Measurements from ENCODE around the gene PSMD6.

The PSMD6 gene

DNA sequence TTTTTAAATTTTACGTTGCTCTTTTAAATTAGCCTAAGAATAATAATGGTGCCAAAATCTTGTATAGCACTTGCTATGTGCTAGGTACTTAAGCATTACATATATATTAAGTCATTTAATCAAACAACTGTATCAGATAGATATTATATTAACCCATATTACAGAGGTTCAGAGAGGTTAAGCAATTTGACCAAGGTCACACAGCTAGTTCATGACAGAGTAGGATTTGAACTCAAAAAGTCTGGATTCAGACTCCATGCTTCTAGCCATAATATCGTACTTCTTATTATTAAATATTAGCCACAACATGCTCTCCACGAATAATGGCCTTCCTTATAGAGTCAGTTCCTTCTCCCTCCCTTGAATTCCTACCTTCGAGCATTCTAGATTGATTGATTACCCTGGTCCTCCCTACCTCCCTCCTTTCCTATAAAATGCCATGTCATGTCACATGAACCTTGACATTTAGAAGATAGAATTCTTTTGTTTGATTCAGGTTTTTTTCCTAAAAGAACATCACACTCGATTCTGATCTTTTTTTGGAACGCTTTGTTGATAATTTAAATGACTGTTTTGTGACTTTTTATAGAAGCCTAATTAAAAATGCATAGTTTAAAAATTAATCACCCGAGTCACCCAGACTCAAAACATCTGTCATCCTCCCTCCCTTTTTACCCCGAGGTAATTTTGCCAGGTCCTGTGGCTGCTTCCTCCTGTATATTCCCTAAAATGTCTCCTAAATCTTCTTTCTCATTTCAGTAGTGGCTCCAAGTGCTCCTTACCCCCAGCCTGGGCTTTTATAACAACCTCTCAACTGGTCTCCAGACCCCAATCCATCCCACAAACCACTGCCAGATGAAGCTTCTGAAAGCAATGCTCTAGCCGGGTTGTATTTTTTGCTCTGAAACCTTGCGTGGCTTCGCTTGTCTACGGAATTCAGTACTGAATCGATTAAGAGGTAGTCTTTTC, 8.5 kb upstream of the PSMD6 start:
- FAIRE-seq, result no peak
- no peak for DNase-seq (ENCODE audit: insufficient read length, low spot score)

DNA sequence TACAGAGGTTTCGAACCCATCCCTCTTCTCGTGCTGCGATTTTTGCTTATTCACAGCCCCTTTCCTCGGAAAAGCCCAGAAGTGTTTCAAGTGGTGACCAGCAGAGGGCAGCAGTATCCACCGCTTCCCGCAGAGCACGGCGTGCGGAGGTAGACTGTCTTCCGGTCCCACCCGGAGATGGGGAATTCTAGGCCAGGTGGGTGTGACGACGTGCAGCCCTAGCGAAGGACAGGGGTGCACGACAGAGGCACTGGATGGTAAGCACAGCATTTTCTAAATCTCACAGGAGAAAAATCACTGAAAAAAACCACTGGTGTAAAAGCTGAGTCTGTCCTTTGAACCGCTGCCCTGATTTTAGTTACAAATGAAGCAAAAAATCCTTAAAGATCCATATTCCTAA, 7.4 kb upstream of the PSMD6 start:
- FAIRE-seq (peak; percentile 94), DNase-seq (ENCODE audit: insufficient read length, low spot score) (peak; percentile 64)
- no peak for TF ChIP-seq POLR2A (IDR thresholded peaks at IDR 0.05; ENCODE audit: low read depth, low read length)

More for the DNA sequence above, 8.5 kb upstream of the PSMD6 start:
- no peak for TF ChIP-seq POLR2A (IDR thresholded peaks at IDR 0.05; ENCODE audit: low read depth, low read length)

DNA sequence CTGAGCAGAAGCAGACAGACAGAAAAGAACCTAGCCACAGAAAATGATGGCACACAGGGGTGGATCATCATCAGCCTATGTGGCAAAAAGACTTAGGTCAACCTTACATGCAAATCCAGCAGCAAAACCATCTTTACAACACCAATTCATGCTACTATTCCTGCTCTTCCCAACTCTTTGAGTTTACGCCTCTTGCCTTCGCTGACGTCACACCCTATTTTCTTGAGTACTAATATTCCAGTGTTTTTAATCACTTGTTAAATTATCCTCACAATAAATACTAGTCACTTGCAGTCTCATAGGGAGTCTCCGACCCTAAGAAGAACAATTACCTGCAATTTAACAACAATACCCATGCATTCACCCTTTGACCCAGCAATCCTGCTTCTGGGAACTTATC, 6.0 kb upstream of the PSMD6 start:
- no peak for TF ChIP-seq POLR2A (IDR thresholded peaks at IDR 0.05; ENCODE audit: low read depth, low read length)
- no peak for FAIRE-seq
- DNase-seq (ENCODE audit: insufficient read length, low spot score), result no peak

DNA sequence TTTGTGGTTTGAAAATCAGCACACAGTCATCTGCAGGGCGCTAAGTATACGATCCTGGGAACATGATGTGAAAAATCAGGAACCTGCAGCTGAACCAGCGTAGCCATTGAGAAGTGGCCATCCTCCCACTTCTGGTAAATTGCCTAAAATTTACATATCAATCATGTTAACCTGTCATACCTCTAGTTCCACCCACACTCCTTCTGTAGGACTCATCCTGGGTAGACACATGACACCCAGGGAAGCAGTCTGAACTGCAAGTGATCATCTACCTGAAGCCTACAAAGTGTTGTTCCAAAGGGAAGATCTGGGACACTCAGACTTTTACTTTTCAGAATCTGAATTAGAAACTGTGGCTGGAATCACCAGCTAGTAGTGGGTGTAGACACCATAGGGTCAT, 5.5 kb upstream of the PSMD6 start:
- FAIRE-seq, result no peak
- no peak for TF ChIP-seq POLR2A (IDR thresholded peaks at IDR 0.05; ENCODE audit: low read depth, low read length)
- no peak for DNase-seq (ENCODE audit: insufficient read length, low spot score)

DNA sequence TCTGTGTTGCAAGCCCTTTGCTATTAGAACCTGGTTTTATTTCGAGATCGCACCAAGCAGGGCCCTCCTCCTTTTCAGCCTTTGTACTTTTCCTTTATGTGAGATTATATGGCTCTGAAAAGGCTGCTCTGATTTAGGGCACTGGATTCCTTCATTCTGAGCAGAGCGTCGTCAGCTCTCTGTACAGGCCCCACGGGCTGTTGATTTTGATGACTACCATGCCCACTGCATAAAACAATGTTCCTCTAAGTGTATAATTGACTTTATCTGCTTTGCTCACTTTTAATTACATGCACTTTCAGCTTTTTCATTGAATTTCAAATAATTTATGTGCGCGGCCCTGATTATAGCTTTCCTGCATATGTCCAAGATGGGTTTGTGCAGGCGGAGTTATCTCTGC, 4.4 kb upstream of the PSMD6 start:
- FAIRE-seq (no peak), DNase-seq (ENCODE audit: insufficient read length, low spot score) (no peak)
- no peak for TF ChIP-seq POLR2A (IDR thresholded peaks at IDR 0.05; ENCODE audit: low read depth, low read length)

DNA sequence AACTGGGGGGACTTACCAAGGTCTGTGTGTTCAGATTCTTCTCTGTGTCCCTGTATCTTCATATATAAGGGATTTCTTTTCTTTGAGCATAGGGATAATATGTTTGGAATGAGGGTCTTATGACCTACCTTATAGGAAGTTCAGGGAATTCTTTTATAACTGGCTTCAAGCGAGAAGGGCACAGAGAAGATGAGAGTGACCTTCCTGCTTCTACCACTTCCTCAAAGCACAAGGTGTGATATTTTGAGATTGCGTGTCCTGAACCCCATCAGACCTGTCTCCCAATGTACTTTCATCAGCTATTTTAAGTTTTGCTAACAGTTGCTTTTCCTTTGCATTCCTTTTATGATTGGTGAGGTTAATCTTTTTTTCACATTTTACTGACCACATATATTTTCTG, 3.1 kb upstream of the PSMD6 start:
- no peak for DNase-seq (ENCODE audit: insufficient read length, low spot score)
- TF ChIP-seq POLR2A (IDR thresholded peaks at IDR 0.05; ENCODE audit: low read depth, low read length), result no peak
- no peak for FAIRE-seq

DNA sequence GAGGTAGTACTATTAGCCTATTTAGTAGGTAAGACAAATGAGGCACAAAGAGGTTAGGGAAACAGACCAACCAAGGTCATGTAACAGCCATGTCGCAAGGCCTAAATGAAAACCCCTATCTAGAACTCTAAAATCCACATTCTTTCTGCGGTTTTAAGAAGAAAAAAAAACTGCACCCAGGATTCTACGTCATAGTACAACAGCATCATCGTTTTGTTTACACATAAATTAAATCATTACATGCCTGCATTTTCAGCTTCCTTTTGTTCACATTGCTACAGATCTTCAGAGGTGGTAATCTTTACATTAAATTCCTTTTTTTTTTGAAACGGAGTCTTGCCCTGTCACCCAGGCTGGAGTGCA, 548 bp upstream of the PSMD6 start:
- TF ChIP-seq POLR2A (IDR thresholded peaks at IDR 0.05; ENCODE audit: low read depth, low read length), result no peak
- no peak for FAIRE-seq
- DNase-seq (ENCODE audit: insufficient read length, low spot score), result no peak

DNA sequence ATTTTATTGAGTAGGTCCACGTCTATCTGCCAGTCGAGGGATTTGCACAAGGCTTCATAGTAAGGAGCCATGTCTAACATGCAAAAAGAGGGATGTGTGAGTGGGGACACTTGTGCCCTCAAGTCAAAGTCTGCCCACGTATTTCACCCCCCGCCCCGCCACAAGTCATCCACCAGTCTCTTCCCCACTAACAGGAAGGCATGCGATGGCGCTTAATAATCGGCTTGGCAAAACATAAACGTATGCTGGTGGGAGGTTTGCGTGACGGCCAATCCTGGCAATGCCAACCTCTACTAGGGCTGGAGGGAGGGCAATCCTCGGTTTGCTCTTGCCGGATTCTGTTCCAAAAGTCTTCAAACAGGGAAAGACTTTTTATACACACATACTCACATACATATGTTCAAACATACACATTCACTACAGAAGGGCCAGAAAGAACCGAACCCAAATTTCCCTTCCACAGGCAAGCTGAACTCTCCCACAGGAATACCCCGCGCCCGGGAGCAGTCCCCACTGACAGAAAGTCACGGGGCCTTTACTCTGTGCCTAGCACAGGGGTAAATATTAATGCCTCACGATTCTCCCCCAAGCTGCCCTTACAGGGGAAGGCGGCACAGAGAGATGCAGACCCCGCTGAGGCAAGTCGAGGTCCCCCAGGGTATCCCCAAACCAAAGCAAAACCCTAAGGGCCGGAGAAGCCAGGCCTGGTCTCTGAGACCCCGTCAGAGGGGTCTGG, 675 bp downstream of the PSMD6 start:
- DNase-seq (ENCODE audit: insufficient read length, low spot score) (no peak), FAIRE-seq (no peak)
- no peak for TF ChIP-seq POLR2A (IDR thresholded peaks at IDR 0.05; ENCODE audit: low read depth, low read length)

DNA sequence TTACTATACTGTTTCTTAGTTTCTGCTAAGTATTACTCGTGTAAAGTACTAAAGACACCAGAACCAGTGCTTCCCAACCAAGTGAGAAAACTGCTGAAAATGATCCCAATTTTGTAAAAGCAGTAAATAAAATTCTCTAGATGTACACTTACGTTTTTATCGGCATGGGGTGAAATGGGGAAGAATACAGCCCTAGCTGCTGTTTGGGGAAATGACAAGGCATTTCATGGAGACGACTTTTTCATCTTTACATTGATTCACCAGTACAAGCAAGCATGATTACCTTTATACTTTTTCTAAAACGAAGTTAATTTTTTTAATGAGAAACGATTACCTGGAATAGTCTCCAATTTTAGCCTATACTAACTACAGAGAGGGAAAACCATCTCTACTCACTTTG, 1.4 kb downstream of the PSMD6 start:
- DNase-seq (ENCODE audit: insufficient read length, low spot score) (no peak), FAIRE-seq (no peak)
- TF ChIP-seq POLR2A (IDR thresholded peaks at IDR 0.05; ENCODE audit: low read depth, low read length), result no peak

DNA sequence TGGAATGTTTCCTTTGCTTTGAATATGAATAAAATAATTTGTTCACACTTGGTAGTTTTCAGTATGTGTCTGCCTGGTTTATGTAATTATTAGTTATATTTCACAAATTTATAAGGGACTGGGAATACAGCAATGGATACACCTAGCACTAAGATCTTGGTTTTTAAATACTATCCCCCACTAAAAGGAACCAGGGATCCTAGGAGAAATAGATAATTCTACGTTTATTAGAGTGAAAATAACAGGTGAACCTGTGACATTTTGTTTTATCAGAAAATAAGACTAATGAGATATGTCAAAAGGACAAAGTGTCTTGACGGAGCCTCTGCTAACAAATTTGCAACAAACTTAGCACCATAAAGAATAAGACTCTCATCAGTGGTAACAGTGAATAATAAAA, 3.4 kb downstream of the PSMD6 start:
- FAIRE-seq, result no peak
- DNase-seq (ENCODE audit: insufficient read length, low spot score), result no peak
- no peak for TF ChIP-seq POLR2A (IDR thresholded peaks at IDR 0.05; ENCODE audit: low read depth, low read length)

DNA sequence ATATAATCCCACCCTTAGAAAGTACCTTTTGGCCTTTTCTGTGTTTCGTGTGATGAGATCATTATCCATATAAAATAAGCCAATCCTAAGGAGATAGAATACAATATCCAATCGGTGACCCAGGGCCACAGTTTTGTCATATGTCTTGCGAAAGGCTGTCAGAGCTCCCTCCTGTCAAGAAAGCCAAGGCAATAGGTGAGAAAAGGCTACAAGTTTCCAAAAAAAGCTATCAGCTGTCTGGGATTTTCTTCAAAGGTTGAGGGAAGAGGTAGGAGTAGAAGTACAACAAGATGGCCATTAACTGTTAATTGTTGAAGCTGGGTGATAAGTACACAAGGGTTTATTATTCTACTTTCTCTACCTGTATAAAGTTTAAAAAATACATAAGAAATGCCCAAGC, 4.0 kb downstream of the PSMD6 start:
- no peak for TF ChIP-seq POLR2A (IDR thresholded peaks at IDR 0.05; ENCODE audit: low read depth, low read length)
- FAIRE-seq (no peak), DNase-seq (ENCODE audit: insufficient read length, low spot score) (no peak)

DNA sequence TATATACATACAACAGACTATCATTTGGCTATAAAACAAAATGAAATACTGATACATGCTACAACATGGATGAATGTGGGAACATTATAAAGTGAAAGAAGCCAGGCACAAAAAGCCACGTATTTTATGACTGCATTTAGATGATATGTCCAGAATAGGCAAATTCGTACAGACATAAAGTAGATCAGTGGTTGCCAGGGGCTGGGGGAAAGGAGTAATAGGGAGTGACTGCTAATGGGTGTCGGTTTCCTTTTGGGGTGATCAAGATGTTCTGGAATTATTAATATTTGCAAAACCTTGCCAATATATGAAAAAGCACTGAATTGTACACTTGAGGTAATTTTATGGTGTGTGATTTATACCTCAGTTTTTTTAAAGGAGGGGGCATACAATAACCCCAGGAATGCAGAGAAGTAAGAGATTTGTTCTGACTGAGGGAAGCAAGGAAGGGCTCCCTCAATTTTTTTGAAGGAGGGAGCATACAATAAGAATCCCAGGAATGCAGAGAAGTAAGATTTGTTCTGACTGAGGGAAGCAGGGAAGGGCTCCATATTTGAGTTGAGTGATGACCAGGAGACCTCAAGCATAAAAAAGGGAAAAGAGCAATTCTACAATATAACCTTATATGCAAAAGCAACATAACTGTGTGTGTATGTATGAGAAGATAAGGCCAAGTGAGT, 6.2 kb downstream of the PSMD6 start:
- FAIRE-seq (peak; percentile 6), DNase-seq (ENCODE audit: insufficient read length, low spot score) (no peak)
- no peak for TF ChIP-seq POLR2A (IDR thresholded peaks at IDR 0.05; ENCODE audit: low read depth, low read length)

DNA sequence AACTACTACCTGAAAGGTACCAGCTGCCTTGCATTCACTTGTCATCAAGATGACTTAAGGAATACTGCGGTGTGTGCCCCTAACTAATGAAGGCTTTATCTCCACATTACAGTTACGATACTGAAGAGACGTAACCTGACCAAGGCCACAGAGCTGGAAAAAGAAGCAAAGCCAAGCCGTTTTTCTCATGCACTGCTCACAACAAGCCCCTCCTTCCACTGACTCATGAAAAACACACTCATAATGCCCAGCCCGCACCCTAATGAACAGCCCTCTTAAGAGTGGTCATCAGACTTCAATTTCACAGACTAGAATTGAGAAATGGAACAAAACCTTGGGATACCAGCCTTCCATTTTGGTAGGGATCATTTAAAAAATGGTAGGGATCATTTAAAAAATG, 11.6 kb downstream of the PSMD6 start:
- TF ChIP-seq POLR2A (IDR thresholded peaks at IDR 0.05; ENCODE audit: low read depth, low read length), result no peak
- DNase-seq (ENCODE audit: insufficient read length, low spot score) (no peak), FAIRE-seq (peak; percentile 93)

DNA sequence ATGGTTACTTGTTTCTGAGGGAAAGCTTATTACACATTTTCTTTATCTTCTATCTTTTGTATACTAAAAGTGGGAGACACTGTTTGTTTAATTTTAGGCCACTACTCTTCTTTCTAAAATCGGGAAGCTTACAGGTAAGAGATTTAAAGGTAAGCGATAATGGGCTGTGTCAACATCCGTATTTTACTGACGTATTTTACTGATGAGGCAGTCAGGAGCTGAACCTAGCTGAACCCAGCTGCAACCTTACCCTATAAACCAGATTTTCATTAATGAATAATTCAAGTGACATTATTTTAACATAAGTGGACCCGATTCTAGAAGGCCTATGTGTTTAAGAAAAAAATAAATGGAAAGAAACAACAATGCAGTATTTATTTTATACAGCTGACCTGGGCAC, 13.1 kb downstream of the PSMD6 start:
- DNase-seq (ENCODE audit: insufficient read length, low spot score), result no peak
- no peak for TF ChIP-seq POLR2A (IDR thresholded peaks at IDR 0.05; ENCODE audit: low read depth, low read length)
- no peak for FAIRE-seq
